B cell (primary cell): Measurements from ENCODE around the gene SYT14. TPM values are rescaled to one million over a fixed set of nuclear protein-coding genes. Genes with fewer than 3 reads are reported as not detected.

Experiments
- ATAC-seq: fragments of 200-7000 bp; cut with Tn5 transposase; one replicate; pipeline ENCODE4 v1.10.0; 2021; ENCODE audit warnings: low read depth, mild to moderate bottlenecking, moderate number of reproducible peaks, moderate library complexity
- CTCF ChIA-PET: fragments of 350-600 bp; sonication (Branson Sonifier 250); formaldehyde crosslinking; loops from one replicate; lab custom pipeline; 2021; ENCODE audit warnings: antibody characterized with exemption, inconsistent platforms; lab: Charles Lee
- POLR2A ChIA-PET: fragments of 350-600 bp; sonication (Branson Sonifier 250); formaldehyde crosslinking; loops from one replicate; lab custom pipeline; 2021; ENCODE audit warnings: antibody characterized with exemption; lab: Charles Lee
- DNase-seq: peaks from one replicate; pipeline ENCODE4 v3.0.0; 2013
- H2AFZ ChIP-seq: 2 replicates; pipeline ENCODE4 v1.6.1; 2012; ENCODE audit warnings: mild to moderate bottlenecking, low read depth, low read length; ENCODE audit not compliant: insufficient read depth, poor library complexity, severe bottlenecking
- H3K27ac ChIP-seq, 2 donors: 1 replicate in 1 of 2; 2 replicates in 1 of 2; pipeline ENCODE4 v1.5.1; 2012 to 2013; ENCODE audit warnings: low read length in 2 of 2, mild to moderate bottlenecking in 2 of 2, moderate library complexity in 1 of 2
- H3K27me3 ChIP-seq, 4 experiments: fragments of 200-600 bp in 1 of 4; sonication (generic) in 1 of 4; replicated peaks in 1 of 4; 1 replicate in 2 of 4; 2 replicates in 2 of 4; pipeline versions ENCODE4 v1.6.1 to v1.7.0; 2013 to 2016; ENCODE audit warnings: low read length in 3 of 4, mild to moderate bottlenecking in 2 of 4, mixed read lengths in 1 of 4, moderate library complexity in 1 of 4; ENCODE audit not compliant: insufficient read depth in 4 of 4, control insufficient read depth in 3 of 4; ENCODE audit errors: control extremely low read depth in 1 of 4
- H3K36me3 ChIP-seq, 2 experiments: replicated peaks in 1 of 2; 1 replicate in 1 of 2; 2 replicates in 1 of 2; pipeline versions ENCODE4 v1.6.1 to v1.7.1; 2013; ENCODE audit warnings: low read length in 1 of 2; ENCODE audit not compliant: insufficient read depth in 2 of 2, control insufficient read depth in 1 of 2; ENCODE audit errors: control extremely low read depth in 1 of 2, extremely low read depth in 1 of 2
- H3K4me1 ChIP-seq, 2 donors: fragments of 200-600 bp in 1 of 2; sonication (generic) in 1 of 2; 1 replicate in 1 of 2; 2 replicates in 1 of 2; pipeline versions ENCODE4 v1.5.1 to v1.6.1; 2013 to 2017; ENCODE audit warnings: low read length in 2 of 2; ENCODE audit not compliant: control insufficient read depth in 2 of 2, insufficient read depth in 2 of 2
- H3K4me2 ChIP-seq: replicated peaks from 2 replicates; pipeline ENCODE3; 2012; ENCODE audit warnings: mild to moderate bottlenecking, low read depth, low read length; ENCODE audit not compliant: poor library complexity, severe bottlenecking
- H3K4me3 ChIP-seq, 5 experiments: fragments of 200-600 bp in 1 of 5; sonication (generic) in 1 of 5; 1 replicate in 3 of 5; 2 replicates in 2 of 5; pipeline versions ENCODE4 v1.5.1 to v1.7.0; 2011 to 2016; ENCODE audit warnings: low read length in 4 of 5, mild to moderate bottlenecking in 4 of 5, low read depth in 2 of 5, control low read depth in 1 of 5, moderate library complexity in 1 of 5; ENCODE audit not compliant: insufficient read depth in 1 of 5; ENCODE audit errors: control extremely low read depth in 1 of 5, extremely low read depth in 1 of 5
- H3K79me2 ChIP-seq: fragments of 200-600 bp; sonication (generic); one replicate; pipeline ENCODE4 v1.6.0; 2016; ENCODE audit warnings: low read length; ENCODE audit not compliant: control insufficient read depth, insufficient read depth
- H3K9ac ChIP-seq: fragments of 200-600 bp; sonication (generic); 2 replicates; pipeline ENCODE4 v1.6.1; 2017; ENCODE audit warnings: mild to moderate bottlenecking, low read length, moderate library complexity
- H3K9me3 ChIP-seq, 3 donors: one replicate each; pipeline versions ENCODE4 v1.6.1 to v1.7.1; 2013; ENCODE audit warnings: low read length in 2 of 3; ENCODE audit not compliant: control insufficient read depth in 2 of 3, insufficient read depth in 1 of 3; ENCODE audit errors: control extremely low read depth in 1 of 3
- H4K20me1 ChIP-seq: 2 replicates; pipeline ENCODE4 v1.6.0; 2012; ENCODE audit warnings: mild to moderate bottlenecking, low read length; ENCODE audit not compliant: insufficient read depth, control insufficient read depth, poor library complexity, severe bottlenecking
- H3K27ac Mint-ChIP-seq: one replicate; pipeline ENCODE4 v1.8.0; 2021; ENCODE audit warnings: mixed read lengths
- H3K27me3 Mint-ChIP-seq: one replicate; pipeline ENCODE4 v1.8.0; 2021; ENCODE audit warnings: mixed read lengths
- H3K4me1 Mint-ChIP-seq: one replicate; pipeline ENCODE4 v1.8.0; 2021; ENCODE audit warnings: mixed read lengths
- H3K4me3 Mint-ChIP-seq: one replicate; pipeline ENCODE4 v1.8.0; 2021; ENCODE audit warnings: mixed read lengths
- H3K9me3 Mint-ChIP-seq: one replicate; pipeline ENCODE4 v1.8.0; 2022; ENCODE audit warnings: mixed read lengths; ENCODE audit not compliant: insufficient read depth
- EZH2 ChIP-seq: IDR thresholded peaks from 2 replicates; pipeline ENCODE4 v1.6.1; 2012; ENCODE audit warnings: borderline replicate concordance, low read depth, mild to moderate bottlenecking, moderate library complexity, low read length; ENCODE audit not compliant: insufficient read depth, poor library complexity, severe bottlenecking
- WGBS: methylation state at CpG from one replicate; pipeline ENCODE4 v1.1.5; 2013; ENCODE audit warnings: missing lambda C conversion rate; ENCODE audit not compliant: insufficient coverage; 5-methylcytosine and 5-hydroxymethylcytosine counted together
- intact Hi-C: fragments of 100-400 bp; cut with micrococcal nuclease; formaldehyde crosslinking; loops from one replicate; pipeline ENCODE4 v1.10.0; 2022
- polyA plus RNA-seq: library from polyadenylated mRNA; depleted of rRNA; stranded (reverse); fragments of >200 nt; gene quantifications from 2 replicates; pipeline ENCODE4 v1.2.3, GENCODE V29; 2012
- total RNA-seq, 2 donors: library from RNA; stranded (reverse); fragments of 120-200 nt in 1 of 2; gene quantifications; 1 replicate in 1 of 2; 2 replicates in 1 of 2; pipeline versions ENCODE4 v1.2.3 to v1.2.4, GENCODE V29; 2013 to 2022
- TF ChIP-seq, protein P1 (sequence below): fragments of 200-600 bp; IDR thresholded peaks from one replicate; pipeline ENCODE4 v1.8.0; 2022; ENCODE audit warnings: antibody characterized with exemption, mild to moderate bottlenecking

Gene SYT14
- total and polyA plus RNA-seq, 2 donors (not counting 1 experiment from before 2014, with no cell fraction given): not detected

DNA sequence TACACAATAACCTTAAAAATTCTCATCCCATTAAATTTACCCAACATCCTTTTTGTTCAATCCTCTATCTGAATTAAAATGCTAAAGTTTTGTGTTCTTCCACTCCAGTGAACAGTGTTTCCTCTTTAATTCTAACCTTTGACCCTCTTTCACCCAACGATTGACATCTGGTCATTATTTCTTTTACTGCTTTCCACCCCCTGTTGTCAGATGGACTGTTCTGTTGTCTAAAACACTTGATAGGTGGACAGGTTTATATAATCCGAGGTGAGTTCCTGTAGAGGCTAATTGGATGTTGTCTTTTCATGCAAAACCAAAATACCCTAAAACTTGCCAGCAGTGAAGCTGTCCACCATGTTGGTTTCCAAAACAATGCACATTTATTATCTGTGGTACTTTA lies 221.2 kb downstream of the SYT14 start:
- no peak for TF ChIP-seq EZH2
- TF ChIP-seq, protein P1, sequence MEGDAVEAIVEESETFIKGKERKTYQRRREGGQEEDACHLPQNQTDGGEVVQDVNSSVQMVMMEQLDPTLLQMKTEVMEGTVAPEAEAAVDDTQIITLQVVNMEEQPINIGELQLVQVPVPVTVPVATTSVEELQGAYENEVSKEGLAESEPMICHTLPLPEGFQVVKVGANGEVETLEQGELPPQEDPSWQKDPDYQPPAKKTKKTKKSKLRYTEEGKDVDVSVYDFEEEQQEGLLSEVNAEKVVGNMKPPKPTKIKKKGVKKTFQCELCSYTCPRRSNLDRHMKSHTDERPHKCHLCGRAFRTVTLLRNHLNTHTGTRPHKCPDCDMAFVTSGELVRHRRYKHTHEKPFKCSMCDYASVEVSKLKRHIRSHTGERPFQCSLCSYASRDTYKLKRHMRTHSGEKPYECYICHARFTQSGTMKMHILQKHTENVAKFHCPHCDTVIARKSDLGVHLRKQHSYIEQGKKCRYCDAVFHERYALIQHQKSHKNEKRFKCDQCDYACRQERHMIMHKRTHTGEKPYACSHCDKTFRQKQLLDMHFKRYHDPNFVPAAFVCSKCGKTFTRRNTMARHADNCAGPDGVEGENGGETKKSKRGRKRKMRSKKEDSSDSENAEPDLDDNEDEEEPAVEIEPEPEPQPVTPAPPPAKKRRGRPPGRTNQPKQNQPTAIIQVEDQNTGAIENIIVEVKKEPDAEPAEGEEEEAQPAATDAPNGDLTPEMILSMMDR: no peak
- H2AFZ ChIP-seq: no peak overlapping the region
- DNase-seq (no peak), ATAC-seq (no peak)
- Mint-ChIP-seq H3K9me3 (no peaks in the 10 kb centered on the region), H3K27me3 (peaks cover 3% of the 10 kb centered on the region), H3K4me1 (no peaks in the 10 kb centered on the region), H3K4me3 (no peak overlapping the region), H3K27ac (no peak overlapping the region)
- H3K79me2 ChIP-seq: no peaks in the 10 kb centered on the region
- ChIA-PET POLR2A (no interaction called here), CTCF (no interaction called here)
- H3K27me3 ChIP-seq: peaks cover 0 to 2% (median 0%) of the 10 kb centered on the region in 4 experiments
- H3K4me1 ChIP-seq: no peaks in the 10 kb centered on the region
- no peak overlapping the region for H3K4me2 ChIP-seq
- no peak overlapping the region for H3K27ac ChIP-seq
- no peak overlapping the region for H3K4me3 ChIP-seq
- no peak overlapping the region for H3K9ac ChIP-seq
- no peaks in the 10 kb centered on the region for H3K9me3 ChIP-seq
- intact Hi-C loops: no loop called here
- no peaks in the 10 kb centered on the region for H3K36me3 ChIP-seq
- WGBS: no CpG with 5 or more reads among the region's 2 CpGs
- no peaks in the 10 kb centered on the region for H4K20me1 ChIP-seq

DNA sequence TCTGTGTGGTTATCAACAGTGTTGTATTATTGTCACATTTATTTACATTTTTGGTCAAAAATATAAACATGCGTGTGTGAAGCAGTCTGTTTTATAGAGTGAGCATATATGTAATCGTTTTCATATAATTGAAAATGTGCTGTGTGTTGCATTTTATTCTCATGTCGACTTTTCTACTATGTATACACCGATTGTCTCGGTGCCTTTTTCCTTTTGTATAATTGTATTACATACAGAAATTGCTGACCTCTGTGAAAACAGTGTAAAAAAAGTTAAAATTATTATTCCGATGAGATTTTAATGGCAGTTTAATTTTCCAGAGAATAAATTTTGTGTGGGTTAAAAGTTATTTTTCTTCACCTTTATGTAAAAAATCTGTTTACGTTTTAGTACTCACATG lies 232.2 kb downstream of the SYT14 start:
- Mint-ChIP-seq H3K27me3 (peaks cover 8% of the 10 kb centered on the region), H3K4me1 (no peaks in the 10 kb centered on the region), H3K27ac (no peak overlapping the region), H3K4me3 (no peak overlapping the region), H3K9me3 (no peaks in the 10 kb centered on the region)
- ChIA-PET POLR2A (no interaction called here), CTCF (no interaction called here)
- no peaks in the 10 kb centered on the region for H3K36me3 ChIP-seq
- no peak overlapping the region for H3K9ac ChIP-seq
- H3K4me1 ChIP-seq: no peaks in the 10 kb centered on the region
- WGBS: no CpG with 5 or more reads among the region's 7 CpGs
- no peak overlapping the region for H3K4me3 ChIP-seq
- no peak overlapping the region for H3K4me2 ChIP-seq
- no peaks in the 10 kb centered on the region for H4K20me1 ChIP-seq
- ATAC-seq: no peak
- H3K27me3 ChIP-seq: peaks cover 0 to 6% (median 0%) of the 10 kb centered on the region in 4 experiments
- no peak for DNase-seq
- no peak overlapping the region for H3K27ac ChIP-seq
- no peak overlapping the region for H2AFZ ChIP-seq
- peaks cover 0 to 4% (median 0%) of the 10 kb centered on the region in 3 donors for H3K9me3 ChIP-seq
- TF ChIP-seq, protein P1: no peak
- TF ChIP-seq EZH2: no peak
- intact Hi-C loops: no loop called here
- no peaks in the 10 kb centered on the region for H3K79me2 ChIP-seq
